ENCODE measurements around the gene GUK1. TPM values are rescaled to one million over a fixed set of nuclear protein-coding genes. Genes with fewer than 3 reads are reported as not detected.

GUK1 gene
- total RNA-seq, 1 donor from 2014 or later, result 150 TPM

DNA sequence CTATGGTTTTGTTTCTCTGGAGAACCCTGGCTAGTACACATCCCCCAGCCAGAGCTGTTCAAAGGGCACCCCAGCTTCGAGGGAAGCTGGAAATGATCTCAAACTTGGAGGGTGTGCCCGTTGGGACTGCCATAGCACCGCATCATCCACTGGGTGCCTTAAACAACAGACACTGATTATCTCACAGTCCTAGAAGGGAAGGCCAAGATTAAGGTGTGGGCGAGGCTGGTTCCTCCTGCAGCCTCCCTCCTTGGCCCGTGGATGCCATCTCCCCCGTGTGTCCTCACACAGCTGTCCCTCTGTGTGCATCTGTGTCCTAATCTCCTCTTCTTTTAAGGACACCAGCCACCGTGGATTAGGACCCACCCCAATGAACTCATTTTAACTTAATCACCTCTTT, 21.3 kb downstream of the GUK1 start:
- H3K4me3 ChIP-seq, result no peak overlapping the region
- peaks cover 15% of the 10 kb centered on the region for H3K27me3 ChIP-seq (ENCODE audit: low read depth)
- no peaks in the 10 kb centered on the region for H3K36me3 ChIP-seq
- TF ChIP-seq, protein P1, sequence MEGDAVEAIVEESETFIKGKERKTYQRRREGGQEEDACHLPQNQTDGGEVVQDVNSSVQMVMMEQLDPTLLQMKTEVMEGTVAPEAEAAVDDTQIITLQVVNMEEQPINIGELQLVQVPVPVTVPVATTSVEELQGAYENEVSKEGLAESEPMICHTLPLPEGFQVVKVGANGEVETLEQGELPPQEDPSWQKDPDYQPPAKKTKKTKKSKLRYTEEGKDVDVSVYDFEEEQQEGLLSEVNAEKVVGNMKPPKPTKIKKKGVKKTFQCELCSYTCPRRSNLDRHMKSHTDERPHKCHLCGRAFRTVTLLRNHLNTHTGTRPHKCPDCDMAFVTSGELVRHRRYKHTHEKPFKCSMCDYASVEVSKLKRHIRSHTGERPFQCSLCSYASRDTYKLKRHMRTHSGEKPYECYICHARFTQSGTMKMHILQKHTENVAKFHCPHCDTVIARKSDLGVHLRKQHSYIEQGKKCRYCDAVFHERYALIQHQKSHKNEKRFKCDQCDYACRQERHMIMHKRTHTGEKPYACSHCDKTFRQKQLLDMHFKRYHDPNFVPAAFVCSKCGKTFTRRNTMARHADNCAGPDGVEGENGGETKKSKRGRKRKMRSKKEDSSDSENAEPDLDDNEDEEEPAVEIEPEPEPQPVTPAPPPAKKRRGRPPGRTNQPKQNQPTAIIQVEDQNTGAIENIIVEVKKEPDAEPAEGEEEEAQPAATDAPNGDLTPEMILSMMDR (IDR thresholded peaks at IDR 0.05; ENCODE audit: borderline replicate concordance), result no peak
- no peaks in the 10 kb centered on the region for H3K9me3 ChIP-seq (replicated peaks)
- peak overlapping the region; percentile 98 for H3K27ac ChIP-seq (replicated peaks)
- intact Hi-C loops (cut with micrococcal nuclease), result no loop called here
- DNase-seq, result no peak
- H3K4me1 ChIP-seq, result peaks cover 51% of the 10 kb centered on the region

DNA sequence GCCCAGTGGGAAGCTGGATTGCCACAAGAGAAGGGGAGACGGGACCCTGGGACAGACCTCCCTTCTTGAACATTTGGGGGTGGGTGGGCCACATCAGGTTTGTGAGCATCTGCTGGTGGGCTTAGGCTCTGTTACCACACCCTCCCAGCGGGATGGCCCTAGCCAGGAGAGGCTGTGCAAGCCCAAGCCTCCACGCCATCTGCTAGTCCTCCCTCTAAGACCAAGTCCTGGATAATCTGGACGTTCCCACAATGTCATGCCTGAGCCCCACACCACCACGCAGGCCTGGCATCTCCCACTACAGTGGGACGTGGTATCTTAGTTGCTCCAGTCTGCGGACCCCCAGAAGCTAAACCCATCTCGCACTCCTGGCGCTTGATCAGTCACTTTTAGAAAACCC, 21.8 kb downstream of the GUK1 start:
- peaks cover 15% of the 10 kb centered on the region for H3K27me3 ChIP-seq (ENCODE audit: low read depth)

DNA sequence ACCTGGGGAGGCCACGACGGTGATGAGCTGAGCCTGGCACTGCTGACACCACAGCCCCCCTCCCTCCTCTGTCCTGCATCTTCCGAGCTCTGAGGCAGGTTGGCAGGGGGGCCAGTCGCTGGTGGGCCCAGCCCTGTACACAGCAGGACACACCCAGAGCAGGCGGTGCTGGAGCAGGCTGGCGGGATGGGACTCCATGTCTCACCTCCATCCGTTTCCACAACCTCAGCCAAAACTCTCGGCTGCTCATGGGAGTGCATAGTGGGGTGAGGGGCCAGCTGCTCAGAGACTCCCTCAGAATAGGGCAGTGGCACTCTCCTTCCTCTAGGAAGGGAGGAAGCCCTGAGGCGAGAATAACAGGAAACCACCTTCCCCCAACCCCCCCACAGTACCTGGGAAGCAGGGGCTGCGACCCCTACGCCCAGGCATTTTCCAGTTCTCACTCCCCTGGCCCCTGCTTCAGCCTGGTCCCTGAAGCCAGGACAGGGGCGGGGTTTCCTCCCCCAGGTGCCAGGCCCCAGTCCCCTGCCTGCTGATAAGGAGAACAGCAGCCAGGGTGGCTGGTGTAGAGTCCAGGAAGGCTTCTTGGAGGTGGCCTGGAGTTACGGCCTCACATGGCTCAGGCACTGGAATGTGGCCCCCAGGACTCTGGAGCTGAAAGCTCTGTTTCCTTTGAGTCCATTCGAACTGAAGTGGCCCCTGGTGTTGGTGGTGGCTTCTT, 22.4 kb downstream of the GUK1 start:
- Histone ChIP-seq H3K4me1 (peaks cover 62% of the 10 kb centered on the region), H3K9me3 (replicated peaks) (no peaks in the 10 kb centered on the region), H3K4me3 (peak overlapping the region; percentile 15), H3K36me3 (no peaks in the 10 kb centered on the region), H3K27ac (replicated peaks) (peak overlapping the region; percentile 98), H3K27me3 (ENCODE audit: low read depth) (peaks cover 15% of the 10 kb centered on the region)
- TF ChIP-seq, protein P1 (IDR thresholded peaks at IDR 0.05; ENCODE audit: borderline replicate concordance), result no peak
- intact Hi-C loops (cut with micrococcal nuclease), result no loop called here
- DNase-seq, result peak; percentile 56

More for the DNA sequence above, 21.8 kb downstream of the GUK1 start:
- Histone ChIP-seq H3K9me3 (replicated peaks) (no peaks in the 10 kb centered on the region), H3K4me3 (no peak overlapping the region), H3K27ac (replicated peaks) (peak overlapping the region; percentile 98), H3K4me1 (peaks cover 56% of the 10 kb centered on the region), H3K36me3 (no peaks in the 10 kb centered on the region)
- TF ChIP-seq, protein P1 (IDR thresholded peaks at IDR 0.05; ENCODE audit: borderline replicate concordance), result no peak
- DNase-seq, result no peak
- intact Hi-C loops (cut with micrococcal nuclease), result no loop called here

DNA sequence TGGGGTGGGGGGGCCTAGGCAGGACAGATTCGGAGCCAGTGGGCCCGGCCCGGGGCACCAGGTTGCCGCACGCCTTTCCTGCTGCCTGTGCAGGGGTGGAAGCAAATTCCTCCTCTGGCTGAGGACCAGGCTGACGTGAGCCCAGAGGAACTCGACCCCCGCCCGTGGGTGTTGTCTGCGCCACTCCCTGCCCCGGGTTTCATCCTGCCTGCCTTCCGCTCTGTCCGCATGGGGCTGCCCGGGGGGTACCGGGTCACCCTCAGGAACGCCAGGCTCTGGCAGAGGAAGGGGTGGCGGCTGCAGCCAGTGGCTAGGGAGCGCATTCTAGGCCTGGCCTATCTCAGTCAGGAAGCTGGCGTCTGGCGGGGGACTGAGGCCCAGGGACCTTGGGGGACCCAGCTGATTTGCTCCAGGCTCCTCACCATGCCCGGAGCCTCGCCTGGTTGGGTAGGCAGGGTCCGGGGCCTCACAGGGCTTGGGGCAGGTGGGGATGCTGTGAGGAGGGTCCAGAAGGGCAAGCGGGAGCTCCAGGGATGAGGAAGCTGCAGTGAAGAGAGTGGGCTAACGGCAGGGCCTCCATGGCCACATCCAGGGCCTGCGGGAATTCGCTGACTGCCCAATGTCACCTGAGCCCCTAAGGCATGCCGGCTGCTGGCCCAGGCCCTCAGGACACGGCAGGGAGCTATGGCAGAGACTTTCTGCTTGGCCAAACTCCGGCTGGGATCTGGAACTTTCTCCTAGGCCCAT, 23.1 kb downstream of the GUK1 start:
- intact Hi-C loops (cut with micrococcal nuclease), result no loop called here
- H3K36me3 ChIP-seq, result no peaks in the 10 kb centered on the region
- peaks cover 15% of the 10 kb centered on the region for H3K27me3 ChIP-seq (ENCODE audit: low read depth)
- H3K27ac ChIP-seq (replicated peaks), result peak overlapping the region; percentile 98
- peaks cover 64% of the 10 kb centered on the region for H3K4me1 ChIP-seq
- H3K9me3 ChIP-seq (replicated peaks), result no peaks in the 10 kb centered on the region
- peak overlapping the region; percentile 15 for H3K4me3 ChIP-seq
- DNase-seq, result peak; percentile 67
- TF ChIP-seq, protein P1 (IDR thresholded peaks at IDR 0.05; ENCODE audit: borderline replicate concordance), result no peak

DNA sequence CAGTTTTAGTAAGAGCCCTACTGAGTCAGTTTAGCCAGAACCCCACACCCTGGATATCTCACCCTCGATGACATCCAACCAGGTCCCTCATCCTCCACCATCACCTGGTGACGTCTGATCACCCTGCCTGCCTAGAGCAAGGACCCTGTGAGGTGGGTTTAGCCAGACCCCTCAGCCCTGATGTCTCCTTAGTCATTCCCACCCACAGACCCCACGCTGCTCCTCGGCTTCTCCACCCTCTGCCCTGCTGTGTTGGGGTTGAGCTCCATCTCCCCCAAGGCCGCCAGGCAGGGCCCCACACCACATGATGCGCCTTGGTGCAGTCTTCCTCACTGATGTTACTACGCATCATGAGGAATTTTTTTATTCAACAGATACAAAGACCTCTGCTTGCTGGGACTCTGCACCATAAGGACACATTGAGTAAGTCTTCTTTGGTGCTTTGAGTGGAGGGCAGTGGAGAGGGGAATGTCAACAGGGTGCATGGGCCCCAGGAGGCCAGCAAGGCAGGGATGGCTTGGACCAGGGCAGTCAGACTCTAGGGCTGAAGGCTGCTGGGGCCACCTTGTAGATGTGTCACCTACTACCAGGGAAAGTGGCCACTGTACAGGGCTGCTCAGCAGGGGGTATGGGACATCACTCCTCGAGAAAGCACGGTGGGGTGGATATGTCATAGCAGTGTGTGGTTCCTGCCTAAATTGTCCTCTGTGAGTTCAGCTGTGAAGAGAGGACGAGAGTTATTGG, 23.9 kb downstream of the GUK1 start:
- Histone ChIP-seq H3K4me3 (no peak overlapping the region), H3K9me3 (replicated peaks) (no peaks in the 10 kb centered on the region), H3K36me3 (no peaks in the 10 kb centered on the region), H3K4me1 (peaks cover 59% of the 10 kb centered on the region), H3K27me3 (ENCODE audit: low read depth) (peaks cover 12% of the 10 kb centered on the region), H3K27ac (replicated peaks) (peak overlapping the region; percentile 98)
- intact Hi-C loops (cut with micrococcal nuclease), result no loop called here
- no peak for DNase-seq
- TF ChIP-seq, protein P1 (IDR thresholded peaks at IDR 0.05; ENCODE audit: borderline replicate concordance), result no peak
